Ascending aorta (tissue), 2 donors: ENCODE results near the gene TXLNG. TPM values are rescaled to one million over a fixed set of nuclear protein-coding genes. Genes with fewer than 3 reads are reported as not detected.

Experiments used
- DNase-seq, 2 donors: peaks; one replicate each; pipeline ENCODE4 v3.0.0-alpha.2; 2019; ENCODE audit warnings: low spot score in 2 of 2
- H3K27ac ChIP-seq, 2 donors: fragments of 200-600 bp; sonication (generic); one replicate each; pipeline ENCODE4 v1.5.1; 2016 to 2017; ENCODE audit warnings: mild to moderate bottlenecking in 1 of 2
- H3K27me3 ChIP-seq: fragments of 200-600 bp; sonication (generic); one replicate; pipeline ENCODE4 v1.5.1; 2017
- H3K36me3 ChIP-seq, 2 donors: fragments of 200-600 bp; sonication (generic); one replicate each; pipeline ENCODE4 v1.5.1; 2016
- H3K4me1 ChIP-seq, 2 donors: fragments of 200-600 bp; sonication (generic); one replicate each; pipeline ENCODE4 v1.5.1; 2016 to 2017; ENCODE audit warnings: mild to moderate bottlenecking in 1 of 2
- H3K4me3 ChIP-seq, 2 donors: fragments of 200-600 bp; sonication (generic); one replicate each; pipeline ENCODE4 v1.5.1; 2016 to 2017; ENCODE audit warnings: mild to moderate bottlenecking in 1 of 2
- H3K9me3 ChIP-seq, 2 donors: fragments of 200-600 bp; sonication (generic); one replicate each; pipeline ENCODE4 v1.5.1; 2016
- intact Hi-C: fragments of 100-400 bp; cut with DNase I; formaldehyde crosslinking; loops from one replicate; pipeline ENCODE4 v1.15.1; 2023
- total RNA-seq: library from RNA; depleted of rRNA; stranded (reverse); fragments of >200 nt; gene quantifications from one replicate; pipeline ENCODE4 v1.1.0, GENCODE V29; 2016
- TF ChIP-seq, protein P1 (sequence below), 3 experiments: fragments of 200-600 bp in 2 of 3; fragments of 450-650 bp in 1 of 3; sonication (generic) in 2 of 3; IDR thresholded peaks; one replicate each; pipeline ENCODE4 v1.5.1; 2016 to 2019; ENCODE audit warnings: antibody characterized with exemption in 3 of 3, mild to moderate bottlenecking in 1 of 3, moderate library complexity in 1 of 3

The TXLNG gene
- total RNA-seq, 1 donor from 2014 or later = 3.9 TPM

DNA sequence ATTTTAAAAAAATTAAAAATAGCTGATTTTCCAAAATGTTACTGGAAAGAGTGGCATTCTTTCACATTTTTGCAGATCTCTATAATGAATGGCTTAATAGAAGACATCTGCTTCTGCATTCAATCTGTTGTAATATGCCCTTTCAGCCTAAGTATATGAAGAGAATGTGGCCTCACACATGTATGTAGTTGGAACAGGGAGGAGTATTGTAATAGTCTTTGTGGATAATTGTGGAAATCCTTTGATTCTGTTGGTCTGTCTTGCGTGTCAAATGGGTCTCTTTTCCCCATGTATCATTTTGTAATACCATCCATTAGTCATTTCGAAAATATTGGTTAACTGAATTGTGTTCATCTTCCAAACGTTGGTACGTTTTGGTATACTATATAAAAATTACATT, 11.6 kb downstream of the TXLNG start:
- H3K27me3 ChIP-seq = no peaks in the 10 kb centered on the region
- H3K4me1 ChIP-seq = no peaks in the 10 kb centered on the region
- DNase-seq = no peak
- H3K9me3 ChIP-seq = no peaks in the 10 kb centered on the region
- H3K36me3 ChIP-seq = peaks cover 5 to 13% of the 10 kb centered on the region in 2 donors
- TF ChIP-seq, protein P1, sequence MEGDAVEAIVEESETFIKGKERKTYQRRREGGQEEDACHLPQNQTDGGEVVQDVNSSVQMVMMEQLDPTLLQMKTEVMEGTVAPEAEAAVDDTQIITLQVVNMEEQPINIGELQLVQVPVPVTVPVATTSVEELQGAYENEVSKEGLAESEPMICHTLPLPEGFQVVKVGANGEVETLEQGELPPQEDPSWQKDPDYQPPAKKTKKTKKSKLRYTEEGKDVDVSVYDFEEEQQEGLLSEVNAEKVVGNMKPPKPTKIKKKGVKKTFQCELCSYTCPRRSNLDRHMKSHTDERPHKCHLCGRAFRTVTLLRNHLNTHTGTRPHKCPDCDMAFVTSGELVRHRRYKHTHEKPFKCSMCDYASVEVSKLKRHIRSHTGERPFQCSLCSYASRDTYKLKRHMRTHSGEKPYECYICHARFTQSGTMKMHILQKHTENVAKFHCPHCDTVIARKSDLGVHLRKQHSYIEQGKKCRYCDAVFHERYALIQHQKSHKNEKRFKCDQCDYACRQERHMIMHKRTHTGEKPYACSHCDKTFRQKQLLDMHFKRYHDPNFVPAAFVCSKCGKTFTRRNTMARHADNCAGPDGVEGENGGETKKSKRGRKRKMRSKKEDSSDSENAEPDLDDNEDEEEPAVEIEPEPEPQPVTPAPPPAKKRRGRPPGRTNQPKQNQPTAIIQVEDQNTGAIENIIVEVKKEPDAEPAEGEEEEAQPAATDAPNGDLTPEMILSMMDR (IDR thresholded peaks at IDR 0.05) = no peak
- no peak overlapping the region for H3K27ac ChIP-seq
- H3K4me3 ChIP-seq = no peak overlapping the region
- intact Hi-C loops = no loop called here

DNA sequence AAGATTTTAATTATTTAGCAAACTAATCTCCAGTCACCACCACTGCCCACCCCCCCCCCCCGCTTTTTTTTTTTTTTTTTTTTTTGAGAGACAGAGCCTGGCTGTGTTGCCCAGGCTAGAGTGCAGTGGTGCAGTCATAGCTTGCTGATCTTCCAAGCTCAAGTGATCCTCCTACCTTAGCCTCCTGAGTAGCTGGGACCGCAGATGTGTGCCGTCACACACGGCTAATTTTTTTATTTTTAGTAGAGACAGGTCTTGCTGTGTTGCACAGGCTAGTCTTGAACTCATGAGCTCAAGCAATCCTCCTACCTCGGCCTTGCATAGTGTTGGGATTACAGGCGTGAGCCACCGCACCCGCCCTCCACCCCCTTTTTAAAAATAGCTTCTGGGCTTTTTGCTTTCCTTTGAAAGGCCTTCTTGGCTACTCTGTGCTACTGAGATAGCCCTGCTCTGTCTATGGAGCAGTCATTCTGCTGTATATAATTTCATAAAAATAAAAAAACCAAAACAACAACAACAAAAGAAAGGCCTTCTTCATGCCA, 18.7 kb downstream of the TXLNG start:
- Histone ChIP-seq H3K9me3 (no peaks in the 10 kb centered on the region), H3K4me3 (no peak overlapping the region)
- no peak for DNase-seq

DNA sequence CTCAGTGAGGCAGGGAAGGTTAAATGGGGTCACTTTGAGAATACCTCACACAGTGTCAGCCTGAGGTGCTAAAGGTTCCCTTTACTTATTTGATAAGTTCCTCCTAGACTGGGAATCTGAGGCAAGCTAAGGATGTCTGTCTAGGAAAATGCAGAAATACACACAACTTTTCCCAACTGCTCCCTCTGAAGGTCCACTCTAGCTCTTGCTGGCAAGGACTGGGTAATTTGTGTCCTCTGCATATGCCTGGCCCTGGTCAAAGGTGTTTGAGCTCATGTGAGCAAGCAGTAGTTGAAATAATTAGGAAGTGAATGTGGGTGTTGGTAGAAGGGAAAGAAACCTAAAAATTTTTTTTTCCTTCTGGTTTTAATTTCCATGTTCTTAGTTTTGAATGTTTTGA, 21.3 kb downstream of the TXLNG start:
- H3K4me3 ChIP-seq = peak overlapping the region in 1 of 2 donors; percentile 36
- peaks cover 0 to 14% of the 10 kb centered on the region in 2 donors for H3K4me1 ChIP-seq
- no peaks in the 10 kb centered on the region for H3K9me3 ChIP-seq
- DNase-seq = no peak
- TF ChIP-seq, protein P1 (IDR thresholded peaks at IDR 0.05) = no peak
- intact Hi-C loops = no loop called here
- H3K27me3 ChIP-seq = no peaks in the 10 kb centered on the region
- H3K36me3 ChIP-seq = peaks cover 3 to 4% of the 10 kb centered on the region in 2 donors
- H3K27ac ChIP-seq = peak overlapping the region in 1 of 2 donors; percentile 27

More for the DNA sequence above, 18.7 kb downstream of the TXLNG start:
- intact Hi-C loops = no loop called here
- Histone ChIP-seq H3K4me1 (peaks cover 0 to 14% of the 10 kb centered on the region in 2 donors), H3K27ac (no peak overlapping the region), H3K27me3 (no peaks in the 10 kb centered on the region), H3K36me3 (peaks cover 3 to 4% of the 10 kb centered on the region in 2 donors)
- TF ChIP-seq, protein P1 (IDR thresholded peaks at IDR 0.05) = no peak

DNA sequence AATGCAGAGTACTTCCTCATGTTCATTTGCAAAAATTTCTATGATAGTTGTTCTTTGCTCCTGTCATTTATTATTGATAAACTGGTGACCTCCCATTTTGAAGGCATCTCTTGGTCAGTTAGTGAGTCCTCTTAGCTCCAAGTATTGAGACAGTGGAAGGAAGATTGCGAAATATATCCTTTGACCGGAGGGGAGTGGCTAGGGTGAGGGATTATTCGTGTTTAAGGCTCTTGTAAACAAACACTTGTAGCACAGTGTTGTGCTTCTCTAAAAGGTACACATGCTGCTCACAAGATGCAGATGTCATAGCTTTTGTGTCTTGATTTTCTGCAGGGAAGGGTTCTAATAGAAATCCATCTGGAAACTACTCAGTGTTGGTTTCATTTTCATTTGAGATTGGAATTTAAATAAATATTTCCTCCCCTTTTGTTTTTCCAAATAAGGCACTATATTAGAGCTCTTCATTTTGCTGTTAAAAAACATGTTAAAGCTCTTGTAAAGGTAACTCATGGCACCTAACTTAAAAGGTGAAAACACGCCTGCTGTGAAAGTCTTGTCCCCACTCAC, 21.8 kb downstream of the TXLNG start:
- peak overlapping the region; percentile 36 to 52 for H3K4me3 ChIP-seq
- H3K27me3 ChIP-seq = no peaks in the 10 kb centered on the region
- TF ChIP-seq, protein P1 (IDR thresholded peaks at IDR 0.05) = no peak
- peaks cover under 1 to 2% of the 10 kb centered on the region in 2 donors for H3K36me3 ChIP-seq
- peak overlapping the region in 1 of 2 donors; percentile 27 for H3K27ac ChIP-seq
- no peaks in the 10 kb centered on the region for H3K9me3 ChIP-seq
- peaks cover 0 to 14% of the 10 kb centered on the region in 2 donors for H3K4me1 ChIP-seq
- intact Hi-C loops = no loop called here
- DNase-seq = no peak

DNA sequence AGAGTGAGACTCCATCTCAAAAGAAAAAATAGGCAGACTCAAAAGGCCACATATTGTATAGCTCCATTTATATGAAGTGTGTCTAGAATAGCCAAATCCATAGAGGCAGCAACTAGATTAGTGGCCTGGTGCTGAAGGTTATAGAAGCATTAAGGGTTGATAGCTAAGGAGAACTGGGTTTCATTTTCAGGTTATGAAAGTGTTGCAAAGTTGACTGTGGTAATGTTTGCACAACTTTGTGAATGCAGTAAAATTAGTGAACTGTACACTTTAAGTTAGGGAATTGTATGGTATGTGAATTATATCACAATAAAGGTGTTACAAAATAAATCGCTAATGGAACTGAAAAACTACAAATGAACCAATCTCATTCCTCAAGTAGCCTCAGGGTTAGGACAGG, 28.3 kb downstream of the TXLNG start:
- intact Hi-C loops = no loop called here
- no peak overlapping the region for H3K4me3 ChIP-seq
- peaks cover 4 to 9% of the 10 kb centered on the region in 2 donors for H3K36me3 ChIP-seq
- DNase-seq = no peak
- TF ChIP-seq, protein P1 (IDR thresholded peaks at IDR 0.05) = no peak
- H3K9me3 ChIP-seq = no peaks in the 10 kb centered on the region
- H3K4me1 ChIP-seq = no peaks in the 10 kb centered on the region
- H3K27me3 ChIP-seq = no peaks in the 10 kb centered on the region
- no peak overlapping the region for H3K27ac ChIP-seq
